ENCODE results near the gene APLF. TPM values are rescaled to one million over a fixed set of nuclear protein-coding genes. Genes with fewer than 3 reads are reported as not detected.

Gene APLF
- total and polyA plus RNA-seq, 2 of the 8 experiments (the other 6 are each of a cell fraction or from before 2014, with no cell fraction given), result 4.4 to 7.3 TPM

GRCh38 chr2:68623820-68624219 lies 156.4 kb downstream of the APLF start:
- H4K91ac ChIP-seq (replicated peaks; ENCODE audit: insufficient read length, low read length), result no peak overlapping the region
- H3K79me1 ChIP-seq (ENCODE audit: low read depth, low read length), result no peaks in the 10 kb centered on the region
- no peak overlapping the region for H4K8ac ChIP-seq (ENCODE audit: extremely low read depth, insufficient read depth, low read length)
- H4K20me1 ChIP-seq (replicated peaks in 1 of 2; ENCODE audit: control insufficient read depth in 1 of 2, insufficient read depth in 2 of 2, low read length in 2 of 2), result no peaks in the 10 kb centered on the region
- no peaks in the 10 kb centered on the region for H3K4me1 ChIP-seq (replicated peaks in 1 of 4; ENCODE audit: control insufficient read depth in 3 of 4, insufficient read depth in 4 of 4, low read length in 3 of 4)
- H3K4me3 ChIP-seq (ENCODE audit: extremely low read depth in 1 of 4, insufficient read depth in 2 of 4, low read depth in 3 of 4, low read length in 4 of 4), result no peak overlapping the region
- H3K9ac ChIP-seq (replicated peaks in 1 of 4; ENCODE audit: extremely low read depth in 1 of 4, low read depth in 3 of 4, low read length in 3 of 4), result no peak overlapping the region
- no peak overlapping the region for H3K4ac ChIP-seq (replicated peaks; ENCODE audit: insufficient read length, low read depth, low read length)
- no peak overlapping the region for H2BK20ac ChIP-seq (ENCODE audit: low read length)
- no peaks in the 10 kb centered on the region for H3K79me2 ChIP-seq (ENCODE audit: control insufficient read depth in 1 of 2, insufficient read depth in 2 of 2, low read length in 2 of 2)
- H3K56ac ChIP-seq (replicated peaks; ENCODE audit: insufficient read length, low read depth, low read length), result no peak overlapping the region
- peaks cover 0 to 4% of the 10 kb centered on the region in 2 experiments; a peak in 2 of 4 replicates for H3K9me3 ChIP-seq (ENCODE audit: insufficient read depth in 2 of 2, low read depth in 1 of 2, low read length in 1 of 2)
- H2BK5ac ChIP-seq (ENCODE audit: low read depth, low read length), result no peak overlapping the region
- no peaks in the 10 kb centered on the region for H3K36me3 ChIP-seq (ENCODE audit: control insufficient read depth in 2 of 4, insufficient read depth in 4 of 4, low read length in 3 of 4)
- H2BK120ac ChIP-seq (replicated peaks; ENCODE audit: low read depth, low read length), result no peak overlapping the region
- FAIRE-seq (no peak), DNase-seq (ENCODE audit: low read depth in 1 of 2, low spot score in 2 of 2) (no peak)
- no peak overlapping the region for H2AFZ ChIP-seq (ENCODE audit: low read length)
- no peak overlapping the region for H2BK12ac ChIP-seq (ENCODE audit: low read depth, low read length)
- no peak overlapping the region for H2BK15ac ChIP-seq (ENCODE audit: low read length)
- ChIA-PET CTCF (ENCODE audit: partially characterized antibody) (interaction anchor here (0.7 kb wide), 1 partner anchor 85 kb away, joined by 3 read pairs; no protein-coding TSS in a partner anchor), POLR2A (ENCODE audit: partially characterized antibody) (no interaction called here)
- H3K23me2 ChIP-seq (ENCODE audit: low read depth, low read length), result no peaks in the 10 kb centered on the region
- no peak overlapping the region for H3K23ac ChIP-seq (ENCODE audit: insufficient read length)
- no peak overlapping the region for H4K5ac ChIP-seq (ENCODE audit: insufficient read length, low read depth, low read length)
- H3K27me3 ChIP-seq (replicated peaks in 1 of 4; ENCODE audit: control insufficient read depth in 3 of 4, extremely low read depth in 1 of 4, insufficient read depth in 3 of 4, low read length in 3 of 4), result no peaks in the 10 kb centered on the region
- H3K14ac ChIP-seq (ENCODE audit: insufficient read length), result no peak overlapping the region
- WGBS, 2 experiments (ENCODE audit: extremely low coverage in 1 of 2, insufficient coverage in 1 of 2, insufficient read length in 1 of 2, insufficient replicate concordance in 2 of 2, low coverage in 1 of 2, low lambda C conversion rate in 2 of 2, missing lambda C conversion rate in 1 of 2), result 93% methylated on average over 6 of the region's 6 CpGs; no CpG with 5 or more reads in 1 of the 2 experiments
- H2AK5ac ChIP-seq (ENCODE audit: low read depth, low read length), result no peak overlapping the region
- no peak for TF ChIP-seq KDM1A (IDR thresholded peaks at IDR 0.05; ENCODE audit: borderline replicate concordance, low read length)
- no peak for TF ChIP-seq ASH2L (IDR thresholded peaks at IDR 0.05; ENCODE audit: low read length)
- no peak for TF ChIP-seq TBP (IDR thresholded peaks at IDR 0.05; ENCODE audit: low read depth, low read length)
- no peak overlapping the region for H3K18ac ChIP-seq (ENCODE audit: extremely low read depth, low read length)
- no peak overlapping the region for H3K4me2 ChIP-seq (ENCODE audit: insufficient read depth in 1 of 2, low read depth in 2 of 2, low read length in 2 of 2)
- H3K27ac ChIP-seq (ENCODE audit: low read depth, low read length), result no peak overlapping the region
